BJ (cell line): Measurements from ENCODE around the gene SLC28A1. TPM values are rescaled to one million over a fixed set of nuclear protein-coding genes. Genes with fewer than 3 reads are reported as not detected.

Experiments used
- CTCF ChIA-PET: fragments of 350-600 bp; formaldehyde crosslinking; extraction: SDS; loops from one replicate; lab custom pipeline; 2021; ENCODE audit warnings: antibody characterized with exemption, inconsistent platforms; lab: Yijun Ruan, JAX
- POLR2A ChIA-PET: fragments of 300-600 bp; sonication (Branson Sonifier 250); formaldehyde crosslinking; extraction: SDS; loops from one replicate; lab custom pipeline; 2021; ENCODE audit warnings: antibody characterized with exemption; lab: Charles Lee
- DNase-seq: peaks from one replicate; pipeline ENCODE4 v3.0.0-alpha.2; 2011; ENCODE audit warnings: low read depth
- H3K27me3 ChIP-seq: 2 replicates; pipeline ENCODE4 v1.6.0; 2011; ENCODE audit warnings: low read length; ENCODE audit not compliant: control insufficient read depth, insufficient read depth
- H3K36me3 ChIP-seq: 2 replicates; pipeline ENCODE4 v1.5.1; 2011; ENCODE audit warnings: low read length; ENCODE audit not compliant: control insufficient read depth, insufficient read depth
- H3K4me3 ChIP-seq: 2 replicates; pipeline ENCODE4 v1.5.1; 2011; ENCODE audit warnings: low read depth, mild to moderate bottlenecking, control low read depth, low read length
- polyA plus RNA-seq: library from polyadenylated mRNA; depleted of rRNA; stranded (reverse); fragments of >200 nt; gene quantifications from 2 replicates; pipeline ENCODE4 v1.2.3, GENCODE V29; 2011
- TF ChIP-seq, protein P1 (sequence below): IDR thresholded peaks from 2 replicates; pipeline ENCODE4 v1.5.1; 2011; ENCODE audit warnings: low read depth, mild to moderate bottlenecking, control low read depth, inconsistent platforms, low read length, moderate library complexity; ENCODE audit not compliant: insufficient read depth

Gene SLC28A1
- polyA plus RNA-seq, 1 experiment: 0.05 TPM

DNA sequence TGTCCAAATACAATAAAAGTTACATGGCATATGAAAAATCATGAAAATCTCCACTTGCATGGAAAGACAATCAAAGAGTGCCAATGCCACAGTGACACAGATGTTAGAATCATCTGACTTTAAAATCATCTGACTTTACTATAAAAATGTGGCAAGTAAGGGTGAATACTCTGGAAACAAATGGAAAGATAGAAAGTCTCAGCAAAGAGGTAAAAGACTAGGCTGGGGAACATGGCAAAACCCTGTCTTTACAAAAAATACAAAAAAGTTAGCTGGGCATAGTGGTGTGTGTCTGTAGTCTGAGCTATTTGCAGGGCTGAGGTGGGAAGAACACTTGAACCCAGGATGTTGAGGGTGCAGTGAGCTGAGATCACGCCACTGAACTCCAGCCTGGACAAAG, 38.2 kb upstream of the SLC28A1 start:
- Histone ChIP-seq H3K27me3 (peaks cover 1% of the 10 kb centered on the region; the same call in 1 of the 2 replicates), H3K36me3 (no peaks in the 10 kb centered on the region), H3K4me3 (no peak overlapping the region)
- CTCF ChIA-PET: interaction anchor here (0.6 to 2.8 kb wide), 8 partner anchors 8 to 291 kb away, joined by 3 to 25 read pairs (median 4); no protein-coding TSS in a partner anchor
- TF ChIP-seq, protein P1, sequence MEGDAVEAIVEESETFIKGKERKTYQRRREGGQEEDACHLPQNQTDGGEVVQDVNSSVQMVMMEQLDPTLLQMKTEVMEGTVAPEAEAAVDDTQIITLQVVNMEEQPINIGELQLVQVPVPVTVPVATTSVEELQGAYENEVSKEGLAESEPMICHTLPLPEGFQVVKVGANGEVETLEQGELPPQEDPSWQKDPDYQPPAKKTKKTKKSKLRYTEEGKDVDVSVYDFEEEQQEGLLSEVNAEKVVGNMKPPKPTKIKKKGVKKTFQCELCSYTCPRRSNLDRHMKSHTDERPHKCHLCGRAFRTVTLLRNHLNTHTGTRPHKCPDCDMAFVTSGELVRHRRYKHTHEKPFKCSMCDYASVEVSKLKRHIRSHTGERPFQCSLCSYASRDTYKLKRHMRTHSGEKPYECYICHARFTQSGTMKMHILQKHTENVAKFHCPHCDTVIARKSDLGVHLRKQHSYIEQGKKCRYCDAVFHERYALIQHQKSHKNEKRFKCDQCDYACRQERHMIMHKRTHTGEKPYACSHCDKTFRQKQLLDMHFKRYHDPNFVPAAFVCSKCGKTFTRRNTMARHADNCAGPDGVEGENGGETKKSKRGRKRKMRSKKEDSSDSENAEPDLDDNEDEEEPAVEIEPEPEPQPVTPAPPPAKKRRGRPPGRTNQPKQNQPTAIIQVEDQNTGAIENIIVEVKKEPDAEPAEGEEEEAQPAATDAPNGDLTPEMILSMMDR: no peak
- DNase-seq: no peak
- POLR2A ChIA-PET: no interaction called here

DNA sequence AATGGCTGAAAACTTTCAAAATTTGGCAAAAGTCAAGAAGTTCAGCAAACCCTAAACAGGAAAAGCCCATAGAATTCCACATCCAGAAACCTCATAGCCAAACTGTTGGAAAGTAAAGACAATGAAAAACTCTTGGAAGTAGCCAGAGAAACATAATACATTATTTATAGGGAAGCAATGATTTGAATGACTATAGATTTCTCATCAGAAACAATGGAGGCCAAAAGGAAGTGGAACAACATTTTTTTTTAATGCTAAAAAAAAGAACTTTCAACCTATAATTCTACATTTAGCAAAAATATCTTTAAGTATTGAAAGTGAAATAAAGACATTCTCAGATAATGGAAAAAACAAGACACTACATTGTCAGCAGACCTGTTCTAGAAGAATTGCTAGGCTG, 37.1 kb upstream of the SLC28A1 start:
- ChIA-PET CTCF (interaction anchor here (1.2 kb wide), 1 partner anchor 30 kb away, joined by 5 read pairs; no protein-coding TSS in a partner anchor), POLR2A (no interaction called here)
- Histone ChIP-seq H3K27me3 (peaks cover 1% of the 10 kb centered on the region; the same call in 1 of the 2 replicates), H3K36me3 (no peaks in the 10 kb centered on the region), H3K4me3 (no peak overlapping the region)
- no peak for DNase-seq
- TF ChIP-seq, protein P1: no peak

DNA sequence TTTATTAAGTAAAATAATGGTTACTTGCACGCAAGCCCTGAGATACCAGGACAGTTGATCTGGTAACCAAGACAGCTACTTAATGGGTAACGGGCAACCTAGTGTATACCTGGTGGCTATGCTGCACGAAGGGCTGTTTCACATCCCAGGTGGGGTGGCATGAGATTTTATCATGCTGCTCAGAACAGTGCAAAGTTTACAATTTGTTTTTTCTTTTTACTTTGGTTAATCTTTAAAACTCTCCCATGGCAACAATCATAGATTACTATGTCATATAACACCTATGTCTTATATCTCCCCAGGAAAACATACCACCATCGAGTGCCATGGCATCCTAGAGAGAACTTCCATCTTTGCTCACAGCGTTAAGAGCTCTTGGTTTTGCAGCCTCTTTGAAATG, 32.2 kb upstream of the SLC28A1 start:
- Histone ChIP-seq H3K4me3 (no peak overlapping the region), H3K36me3 (no peaks in the 10 kb centered on the region), H3K27me3 (no peaks in the 10 kb centered on the region)
- DNase-seq: no peak
- ChIA-PET CTCF (interaction anchor here (1.2 kb wide), 1 partner anchor 75 kb away, joined by 3 read pairs; no protein-coding TSS in a partner anchor), POLR2A (interaction anchor here (0.6 kb wide), 2 partner anchors 24 to 283 kb away, joined by 3 to 6 read pairs; no protein-coding TSS in a partner anchor)
- TF ChIP-seq, protein P1: no peak

DNA sequence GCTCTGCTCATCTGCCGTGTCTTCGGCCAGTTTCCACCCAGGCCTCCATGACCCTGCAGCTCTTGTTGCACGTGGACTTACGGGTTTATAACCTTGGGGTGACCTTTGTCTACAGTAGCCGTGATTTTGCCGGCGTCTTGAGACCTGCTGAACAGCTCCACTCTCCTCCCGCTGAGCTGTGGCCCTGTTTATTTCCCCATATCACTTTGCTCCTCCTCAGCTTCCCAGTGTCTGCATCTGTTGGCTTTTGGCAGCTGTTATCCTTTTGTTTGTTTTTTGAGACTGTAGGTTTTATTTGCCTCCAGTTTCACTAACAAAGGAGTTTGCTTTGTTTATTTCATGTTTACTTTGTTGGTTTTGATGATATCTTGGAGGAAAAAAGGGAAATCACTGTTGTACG, 29.3 kb upstream of the SLC28A1 start:
- Histone ChIP-seq H3K27me3 (no peaks in the 10 kb centered on the region), H3K36me3 (no peaks in the 10 kb centered on the region), H3K4me3 (no peak overlapping the region)
- no peak for DNase-seq
- TF ChIP-seq, protein P1: no peak
- CTCF ChIA-PET: interaction anchor here (0.9 to 2.1 kb wide), 4 partner anchors 10 to 73 kb away, joined by 3 to 9 read pairs (median 4); no protein-coding TSS in a partner anchor
- POLR2A ChIA-PET: no interaction called here

DNA sequence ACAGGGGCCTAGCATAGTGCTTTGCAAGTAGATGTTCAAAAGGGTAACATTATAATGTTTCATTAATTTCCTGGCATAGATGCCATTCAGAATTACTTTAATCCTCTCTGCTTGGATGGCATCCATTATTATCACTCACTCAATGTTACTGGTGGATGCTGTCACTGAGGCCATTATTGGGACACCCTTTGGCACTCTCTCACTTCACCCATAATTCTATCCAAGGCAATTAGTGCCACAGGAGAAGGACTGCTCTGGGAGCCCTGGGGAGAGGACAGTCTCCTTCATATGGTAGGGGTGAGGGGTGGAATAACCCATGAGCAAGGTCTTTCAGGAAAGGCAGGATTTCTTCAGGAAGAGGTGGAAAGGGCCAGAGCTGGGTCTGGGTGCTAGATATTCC, 28.7 kb upstream of the SLC28A1 start:
- ChIA-PET POLR2A (no interaction called here), CTCF (interaction anchor here (1.4 kb wide), 1 partner anchor 72 kb away, joined by 3 read pairs; no protein-coding TSS in a partner anchor)
- H3K27me3 ChIP-seq: no peaks in the 10 kb centered on the region
- no peak for DNase-seq
- TF ChIP-seq, protein P1: no peak
- H3K36me3 ChIP-seq: no peaks in the 10 kb centered on the region
- H3K4me3 ChIP-seq: no peak overlapping the region
